ENCODE results near the gene G3BP2.
A peak's percentile ranks its signal among the peaks of the same experiment; 100 is the strongest.
"Not testable (repeated sequence)": the region's sequence is repeated elsewhere in the genome, so short reads cannot be mapped to it uniquely, and the experiment has no call there.

G3BP2 gene

DNA sequence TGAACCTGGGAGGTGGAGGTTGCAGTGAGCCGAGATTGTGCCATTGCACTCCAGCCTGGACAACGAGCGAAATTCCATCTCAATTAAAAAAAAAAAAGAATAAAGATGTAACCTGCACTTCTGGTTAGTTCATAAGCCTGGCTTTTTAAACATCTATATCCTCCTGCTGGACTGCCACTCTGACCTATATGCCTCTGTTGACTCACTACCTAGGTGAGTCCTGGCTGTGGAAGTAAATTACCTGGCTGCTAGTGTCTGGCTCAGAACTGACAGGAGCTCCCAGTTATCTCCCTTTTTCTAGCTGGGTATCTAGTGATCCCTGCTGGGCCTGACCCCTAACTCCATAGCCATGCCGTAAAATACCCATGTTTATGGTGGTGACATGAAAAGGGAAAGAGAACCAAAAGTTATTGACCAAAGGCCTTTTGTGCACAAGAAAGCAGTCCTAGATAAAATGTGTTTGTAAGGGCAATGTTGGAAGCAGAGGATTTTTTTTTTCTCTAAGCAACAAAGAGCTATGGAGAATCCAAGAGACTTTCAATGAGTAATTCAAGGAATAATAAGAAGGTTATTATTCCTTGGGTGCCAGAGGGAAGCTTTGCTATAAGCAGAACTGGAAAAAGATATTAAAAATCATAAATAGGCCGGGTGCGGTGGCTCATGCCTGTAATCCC is 10.4 kb upstream of the G3BP2 start:
- DNase-seq: no peak

DNA sequence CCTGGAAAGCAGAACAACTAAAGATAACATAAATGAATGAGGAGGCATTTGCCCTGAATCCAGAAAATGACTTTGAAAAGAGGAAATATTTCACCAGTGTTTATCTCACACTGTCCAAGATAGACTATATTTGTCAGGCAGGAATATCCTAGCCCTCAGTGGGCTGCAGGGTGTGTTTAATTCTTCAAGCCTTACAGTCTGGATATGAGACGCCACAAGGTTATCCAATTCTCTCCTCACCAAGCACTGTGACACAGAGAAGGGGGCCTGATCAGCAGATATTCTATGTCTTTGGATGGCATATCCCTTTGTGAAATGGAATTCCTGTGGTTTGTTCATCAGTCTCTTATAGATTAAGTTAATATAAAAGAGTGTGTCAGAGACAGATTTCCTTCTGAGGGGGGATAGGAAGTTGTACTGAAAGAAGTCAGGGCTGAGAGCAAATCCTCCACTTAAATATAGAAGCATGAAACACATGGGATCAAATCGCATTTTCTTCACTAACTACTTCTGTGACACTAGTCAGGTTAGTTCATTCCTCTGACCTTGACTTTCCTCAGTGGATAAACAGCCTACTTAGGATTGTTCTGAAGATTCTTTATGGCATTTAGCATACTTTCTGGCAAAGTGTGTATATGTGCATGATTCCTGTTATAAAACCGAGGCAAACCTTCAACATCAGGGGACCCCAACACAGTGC is 6.8 kb upstream of the G3BP2 start:
- no peak for DNase-seq

DNA sequence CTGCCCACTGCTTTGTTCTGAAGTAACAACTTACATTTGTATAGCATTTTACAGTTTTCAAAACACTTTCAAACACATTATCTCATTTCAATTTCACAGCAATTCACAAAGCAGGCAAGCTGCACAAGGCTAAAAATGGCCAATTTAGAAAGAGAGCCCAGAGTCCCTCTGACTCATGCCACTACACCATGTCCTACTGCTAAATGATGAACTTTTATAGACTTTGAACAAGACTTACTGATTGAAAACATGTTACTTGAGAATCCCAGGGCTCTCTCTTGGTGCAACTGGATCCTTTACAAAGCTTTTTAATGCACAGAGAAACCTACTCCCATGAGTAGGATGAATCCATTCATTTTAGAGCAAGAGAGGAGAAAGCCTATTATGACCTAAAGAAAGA is 5.8 kb upstream of the G3BP2 start:
- no peak for DNase-seq

DNA sequence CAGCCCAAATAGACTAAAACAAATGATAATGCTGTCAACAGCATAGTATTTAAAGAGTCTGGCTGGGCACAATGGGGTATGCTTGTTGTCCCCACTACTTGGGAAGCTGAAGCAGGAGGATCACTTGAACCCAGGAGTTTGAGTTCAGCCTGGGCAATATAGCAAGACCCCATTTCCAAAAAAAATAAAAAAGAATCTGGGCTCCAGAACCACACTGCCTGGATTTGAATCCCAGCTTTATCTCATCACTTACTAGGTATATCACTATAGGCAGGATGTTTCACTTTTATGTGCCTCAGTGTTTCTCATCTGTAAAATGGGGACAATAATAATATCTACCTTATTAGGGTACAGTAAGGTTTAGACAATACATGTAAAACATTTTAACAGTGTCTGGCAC is 5.3 kb upstream of the G3BP2 start:
- no peak for DNase-seq

DNA sequence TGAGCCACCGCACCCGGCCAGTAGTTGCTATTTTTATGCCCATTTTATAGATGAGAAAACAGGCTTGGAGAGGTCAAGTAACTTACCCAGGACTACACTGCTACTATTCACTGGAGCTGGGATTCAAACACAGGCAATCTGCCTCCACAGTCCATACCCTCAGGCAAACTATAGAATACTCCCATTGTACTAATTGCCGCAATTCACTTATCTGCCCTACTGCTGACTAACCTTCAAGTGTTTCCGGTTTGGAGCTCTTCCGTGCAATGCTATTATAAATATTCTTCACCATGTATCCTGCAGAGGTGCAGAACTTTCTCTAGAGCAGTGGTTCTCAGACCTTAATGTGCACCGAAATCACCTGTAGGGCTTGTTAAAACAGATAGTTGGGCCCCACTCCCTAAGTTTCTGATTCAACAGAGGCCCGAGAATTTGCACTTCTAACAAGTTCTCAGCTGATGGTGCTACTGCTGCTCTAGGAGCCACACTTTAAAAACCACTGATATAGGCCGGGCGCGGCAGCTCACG is 1.9 kb upstream of the G3BP2 start:
- no peak for DNase-seq

DNA sequence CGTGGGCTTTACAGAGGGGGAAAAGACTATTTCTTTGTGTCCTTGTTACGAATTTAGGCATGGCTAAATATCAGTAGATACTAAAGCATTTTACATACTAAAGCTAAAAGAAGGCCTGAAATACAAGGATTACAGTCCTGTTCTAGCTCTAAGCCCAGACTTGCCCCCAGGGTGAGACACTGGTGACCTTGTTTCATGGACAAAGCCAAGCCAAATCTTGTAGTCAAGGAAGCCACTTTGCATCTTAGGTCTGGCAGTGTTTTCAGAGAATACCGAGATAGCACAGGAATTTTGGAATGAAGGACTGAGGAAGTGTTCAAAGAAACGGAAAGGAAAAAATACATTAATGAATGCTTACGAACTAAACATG is 733 bp upstream of the G3BP2 start:
- DNase-seq: no peak

DNA sequence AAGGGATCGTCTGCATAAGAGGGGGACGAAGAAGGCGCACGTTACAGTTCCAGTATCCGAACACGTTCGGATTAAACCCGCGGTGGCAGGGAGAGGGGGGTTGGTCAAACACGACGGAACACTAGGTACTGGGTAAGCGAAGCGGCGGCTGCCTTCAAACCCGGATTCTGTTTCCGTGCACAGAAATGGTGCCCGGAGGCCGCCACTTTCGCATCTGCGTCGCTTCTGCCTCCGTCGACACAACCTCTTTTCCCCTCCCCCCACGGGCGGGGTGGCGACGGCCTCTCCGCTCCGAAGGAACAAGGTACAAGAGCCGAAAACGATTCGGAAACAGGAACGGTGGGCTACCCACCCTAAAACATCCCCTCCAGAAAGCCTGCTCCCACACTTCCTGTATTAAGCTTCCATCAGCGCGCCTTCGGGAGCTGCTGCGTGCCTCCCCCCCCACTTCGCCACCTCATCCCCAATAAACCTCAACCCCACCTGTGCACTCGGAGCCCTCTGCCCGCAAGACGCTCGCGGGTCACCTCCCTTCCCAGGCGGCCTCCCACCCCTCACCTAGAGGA is 667 bp downstream of the G3BP2 start:
- DNase-seq: peak; percentile 21

DNA sequence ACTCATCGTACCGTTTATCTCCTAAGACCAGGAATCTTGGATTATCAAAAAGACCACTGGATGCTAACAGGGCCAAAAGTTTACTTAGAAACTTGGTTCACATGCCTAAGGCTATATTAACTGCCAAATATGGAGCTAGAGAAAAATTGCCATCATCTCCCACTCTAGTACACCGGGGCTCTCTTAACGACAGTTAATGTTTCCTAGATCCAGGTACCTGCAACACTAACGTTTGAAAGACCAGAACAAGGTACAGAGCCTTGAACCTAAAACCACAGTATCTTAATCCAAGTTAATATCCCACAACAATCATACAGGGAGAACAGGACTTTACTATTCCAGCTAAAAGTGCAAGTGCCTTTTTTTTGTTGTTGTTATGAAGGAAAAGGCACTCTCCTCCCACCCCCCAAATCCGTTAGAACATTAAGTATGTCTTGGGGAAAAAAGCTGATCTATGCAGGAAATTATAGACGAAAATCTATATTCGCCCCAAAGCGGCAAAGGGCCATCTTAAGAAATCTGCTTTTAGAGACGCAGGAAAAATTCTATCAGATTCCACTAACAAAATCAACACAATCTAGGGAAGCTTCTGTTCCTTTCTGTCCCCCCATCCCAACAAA is 1.3 kb downstream of the G3BP2 start:
- DNase-seq: no peak

DNA sequence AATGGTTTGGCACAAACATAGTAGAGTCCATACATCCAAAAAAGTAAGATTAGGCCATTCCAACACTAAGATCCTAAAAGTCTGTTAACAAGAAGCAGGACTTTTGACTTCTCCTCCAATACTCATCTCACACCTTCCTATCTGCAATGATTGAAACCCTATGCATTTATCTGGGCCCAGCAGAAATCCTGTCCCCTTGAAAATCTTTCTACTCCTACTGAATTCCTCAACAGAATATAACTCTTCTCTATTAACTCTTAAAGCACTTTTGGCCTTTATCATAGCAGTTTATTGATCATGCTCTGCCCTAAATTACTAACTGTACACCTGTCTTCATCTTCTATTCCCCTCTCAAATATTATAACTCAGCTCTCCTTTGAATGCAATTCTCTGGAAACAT is 4.6 kb downstream of the G3BP2 start:
- DNase-seq: no peak

DNA sequence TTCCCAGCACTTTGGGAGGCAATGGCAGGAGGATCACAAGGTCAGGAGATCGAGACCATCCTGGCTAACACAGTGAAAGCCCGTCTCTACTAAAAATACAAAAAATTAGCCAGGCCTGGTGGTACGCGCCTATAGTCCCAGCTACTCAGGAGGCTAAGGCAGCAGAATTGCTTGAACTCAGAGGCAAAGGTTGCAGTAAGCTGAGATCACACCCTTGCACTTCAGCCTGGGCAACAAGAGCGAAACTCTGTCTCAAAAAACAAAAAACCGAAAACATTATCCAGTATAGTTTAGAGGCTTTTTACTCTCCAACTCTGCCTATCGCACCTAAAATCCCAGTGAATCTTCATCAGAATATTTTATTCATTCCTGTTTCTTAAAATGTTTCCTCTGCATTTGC is 5.6 kb downstream of the G3BP2 start:
- not testable (repeated sequence) for DNase-seq

DNA sequence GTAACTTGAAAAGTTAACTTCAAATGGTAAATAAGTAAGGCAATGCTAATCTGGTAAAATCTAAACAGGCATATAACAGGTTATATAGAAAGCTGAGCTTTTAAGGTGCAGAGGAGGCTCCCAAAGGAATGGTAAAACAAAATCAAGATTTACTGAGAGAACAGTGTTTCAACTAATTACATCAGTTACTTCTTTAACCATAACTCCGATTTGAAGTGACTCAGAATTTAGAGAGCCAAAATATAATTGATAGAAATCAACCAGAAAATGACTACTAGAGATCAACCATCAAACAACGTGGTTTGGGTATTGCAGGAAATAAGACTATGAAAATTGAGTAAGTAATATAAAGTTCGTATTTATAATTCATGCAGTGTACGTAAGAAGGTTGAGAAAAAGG is 6.9 kb downstream of the G3BP2 start:
- DNase-seq: no peak

DNA sequence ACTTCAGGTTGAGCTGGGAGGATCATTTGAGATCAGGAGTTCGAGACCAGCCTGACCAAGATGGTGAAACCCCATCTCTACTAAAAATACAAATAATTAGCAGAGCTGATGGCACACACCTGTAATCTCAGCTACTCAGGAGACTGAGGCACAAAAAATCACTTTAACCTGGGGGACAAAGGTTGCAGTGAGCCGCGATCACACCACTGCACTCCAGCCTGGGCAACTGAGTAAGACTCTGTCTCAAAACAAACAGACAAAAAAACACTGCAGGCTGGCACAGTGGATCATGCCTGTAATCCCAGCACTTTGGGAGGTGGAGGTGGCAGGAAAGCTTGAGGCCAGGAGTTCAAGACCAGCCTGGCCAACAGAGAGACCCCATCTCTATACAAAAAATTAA is 8.6 kb downstream of the G3BP2 start:
- DNase-seq: not testable (repeated sequence)

DNA sequence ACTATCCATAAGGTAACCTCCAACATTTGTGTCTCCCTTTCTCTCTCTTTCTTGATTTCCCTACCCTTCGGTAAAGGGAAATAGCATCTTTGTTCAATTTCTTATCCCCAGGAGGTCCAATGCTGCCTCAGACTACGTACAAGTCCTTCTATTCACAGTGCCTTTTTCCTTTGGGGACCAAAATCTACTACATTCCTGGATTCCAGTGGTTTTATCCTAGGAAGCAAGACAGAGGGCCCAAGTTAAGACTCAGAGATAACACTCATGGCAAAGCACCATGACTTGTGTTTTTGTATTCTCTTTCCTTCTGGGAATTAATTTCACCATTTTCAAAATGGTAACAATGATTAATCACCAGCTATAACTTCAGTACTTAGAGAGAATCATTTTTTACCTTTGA is 10.6 kb downstream of the G3BP2 start:
- DNase-seq: no peak

DNA sequence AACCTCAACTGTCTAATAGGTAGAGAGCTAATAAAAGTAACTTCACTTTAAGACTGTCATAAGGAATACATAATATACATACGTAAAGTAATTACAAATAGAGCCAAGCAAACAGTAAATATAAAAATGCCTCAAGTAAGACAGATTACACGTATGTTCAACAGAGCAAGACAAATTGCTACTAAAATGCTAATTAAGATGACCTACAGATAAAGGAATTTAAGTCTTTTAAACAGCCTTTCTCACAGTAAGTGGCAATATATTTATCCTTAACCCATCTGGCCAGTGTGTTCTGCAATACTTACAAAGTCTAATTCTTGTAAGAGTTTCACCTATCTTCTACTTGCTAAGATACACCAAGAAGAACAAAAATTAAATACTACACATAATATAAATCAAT is 12.7 kb downstream of the G3BP2 start:
- no peak for DNase-seq

DNA sequence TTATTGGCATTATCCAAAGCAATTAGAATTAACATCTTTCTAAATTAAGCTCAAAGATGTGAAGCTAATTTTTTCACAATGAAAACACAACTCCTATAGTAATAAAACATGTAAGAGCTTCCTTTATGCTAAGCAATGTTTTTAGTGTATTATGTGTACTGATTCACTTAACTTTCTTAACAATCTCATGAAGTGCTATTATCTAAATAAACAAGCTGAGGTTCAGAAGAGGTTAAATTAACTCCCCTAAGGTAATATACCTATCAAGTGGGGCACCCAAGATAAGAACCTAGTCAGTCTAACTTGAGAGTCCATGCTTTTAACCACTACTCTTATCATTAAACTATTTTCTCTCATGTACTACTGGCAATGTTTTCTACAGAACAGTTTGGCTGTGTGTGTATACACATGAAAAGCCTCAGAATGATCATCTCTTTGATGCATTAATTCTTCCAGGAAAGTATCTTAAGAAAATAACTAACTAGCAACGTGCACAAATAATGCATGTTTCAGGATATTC is 13.6 kb downstream of the G3BP2 start:
- DNase-seq: no peak

DNA sequence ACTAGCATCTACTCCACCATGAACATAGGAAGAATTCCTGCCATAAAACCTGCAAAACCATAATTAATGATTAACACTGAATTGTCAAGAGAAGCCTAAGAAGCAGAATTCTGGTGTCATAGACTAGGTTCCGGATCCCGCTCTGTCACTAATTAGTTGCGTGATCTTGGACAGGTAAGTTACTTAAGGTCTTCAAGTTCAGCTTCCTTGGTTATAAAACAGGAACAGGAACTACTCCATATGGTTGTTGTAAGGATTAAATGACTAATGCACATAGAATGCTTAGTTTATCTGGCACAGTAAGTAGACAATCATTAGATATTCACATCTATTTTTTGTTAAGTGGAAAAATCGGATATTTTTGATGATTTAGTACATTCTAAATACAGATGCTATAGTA is 14.3 kb downstream of the G3BP2 start:
- DNase-seq: no peak

DNA sequence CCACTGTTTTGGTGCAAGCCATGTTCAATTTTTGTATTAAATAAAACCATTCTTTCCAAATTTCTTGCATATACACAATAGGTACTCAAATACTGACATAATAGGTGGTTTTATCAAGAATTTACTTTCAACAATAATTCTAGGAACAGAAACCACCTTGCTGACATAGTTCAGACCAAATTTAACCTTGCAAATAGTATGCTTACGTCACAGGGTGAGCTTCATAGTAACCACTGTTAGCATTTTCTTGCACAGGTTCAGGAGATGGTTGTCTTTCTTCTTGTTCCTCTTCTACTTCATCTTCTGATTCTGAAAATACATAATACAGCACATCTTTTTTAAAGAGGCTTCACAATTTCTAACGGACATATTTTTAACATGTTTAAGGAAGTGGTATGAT is 17.6 kb downstream of the G3BP2 start:
- no peak for DNase-seq

DNA sequence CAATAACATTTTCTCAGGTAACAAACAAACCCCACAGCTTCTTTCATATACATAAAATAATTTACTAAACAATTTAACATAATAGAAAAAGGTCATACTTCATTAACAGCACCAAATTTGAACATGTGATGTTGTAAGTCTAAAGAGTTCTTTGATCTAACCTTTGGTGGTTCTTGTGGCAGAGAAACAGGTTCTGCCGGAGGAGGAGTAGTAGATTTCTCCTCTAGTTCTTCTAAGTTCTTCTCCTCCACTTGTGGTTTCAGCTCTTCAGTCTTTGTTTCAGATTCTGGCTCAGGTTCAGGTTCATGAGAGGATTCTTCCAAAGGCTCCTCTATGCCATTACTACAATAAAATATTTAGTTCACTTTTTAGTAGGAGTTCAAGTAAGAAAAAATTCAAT is 18.3 kb downstream of the G3BP2 start:
- no peak for DNase-seq

DNA sequence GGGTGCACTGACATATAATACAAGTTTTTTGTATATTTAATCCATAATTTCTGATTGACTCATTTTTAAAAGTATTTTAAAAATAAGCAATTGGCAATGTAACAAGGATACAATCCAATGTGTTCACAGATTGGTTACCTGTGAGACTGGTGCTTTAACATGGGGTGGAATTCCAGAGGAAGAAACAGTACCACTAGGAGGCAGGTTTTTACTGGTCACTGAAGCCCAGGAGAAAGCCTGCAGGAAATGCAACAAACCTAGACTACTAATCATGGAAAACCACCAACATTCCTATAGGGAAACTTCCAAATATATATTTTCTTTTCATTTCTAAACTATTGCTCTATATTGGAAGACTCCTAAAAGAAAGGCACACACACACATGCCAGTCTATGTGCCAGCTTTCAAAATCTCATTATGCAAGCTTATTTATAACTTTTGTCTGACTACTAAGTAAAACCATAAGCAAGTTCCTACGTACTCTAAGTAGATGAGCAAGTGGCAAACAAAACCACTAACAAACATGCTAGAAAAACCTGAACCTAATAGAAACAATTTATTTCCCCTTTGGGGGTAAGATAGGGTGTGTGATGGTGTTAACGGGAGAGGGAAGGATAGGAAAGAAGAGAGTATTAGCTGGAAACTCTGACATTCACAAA is 19.2 kb downstream of the G3BP2 start:
- DNase-seq: no peak

DNA sequence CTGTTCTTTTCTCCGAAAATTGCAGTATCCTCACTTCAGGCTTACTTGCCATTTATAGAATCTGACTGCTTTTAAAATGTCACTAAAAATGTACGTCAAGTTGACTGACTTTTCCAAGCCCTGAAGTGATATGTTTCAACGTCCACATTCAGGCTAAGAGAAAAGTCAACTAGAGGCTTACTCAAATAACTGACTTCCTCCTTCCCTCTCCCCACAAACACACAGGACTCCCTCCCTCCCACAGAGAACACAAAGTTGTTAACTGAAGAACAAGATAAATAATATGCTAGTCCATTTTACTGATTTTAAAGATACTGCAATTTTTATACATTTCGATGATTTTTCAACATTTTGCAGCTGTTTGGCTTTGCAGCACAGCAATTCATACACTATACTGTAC is 29.1 kb downstream of the G3BP2 start:
- DNase-seq: no peak

DNA sequence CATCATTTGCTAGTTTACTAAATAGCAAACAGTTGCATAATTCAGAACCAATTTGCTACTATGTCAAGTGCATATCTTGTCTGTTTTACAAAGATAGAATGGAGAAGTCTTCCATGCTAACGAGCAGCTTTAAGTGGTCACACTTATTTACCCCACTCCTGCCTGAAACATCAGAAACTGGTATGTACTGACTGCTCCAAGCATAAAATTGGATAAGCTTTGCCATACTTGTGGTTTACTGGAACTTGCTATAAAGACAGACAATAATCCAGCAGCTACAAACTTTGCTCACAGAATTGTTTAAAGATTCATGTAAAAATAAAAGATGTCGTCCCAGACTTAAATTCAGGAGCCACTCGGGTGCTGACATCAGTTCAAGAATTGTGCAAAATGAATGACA is 29.6 kb downstream of the G3BP2 start:
- DNase-seq: no peak

DNA sequence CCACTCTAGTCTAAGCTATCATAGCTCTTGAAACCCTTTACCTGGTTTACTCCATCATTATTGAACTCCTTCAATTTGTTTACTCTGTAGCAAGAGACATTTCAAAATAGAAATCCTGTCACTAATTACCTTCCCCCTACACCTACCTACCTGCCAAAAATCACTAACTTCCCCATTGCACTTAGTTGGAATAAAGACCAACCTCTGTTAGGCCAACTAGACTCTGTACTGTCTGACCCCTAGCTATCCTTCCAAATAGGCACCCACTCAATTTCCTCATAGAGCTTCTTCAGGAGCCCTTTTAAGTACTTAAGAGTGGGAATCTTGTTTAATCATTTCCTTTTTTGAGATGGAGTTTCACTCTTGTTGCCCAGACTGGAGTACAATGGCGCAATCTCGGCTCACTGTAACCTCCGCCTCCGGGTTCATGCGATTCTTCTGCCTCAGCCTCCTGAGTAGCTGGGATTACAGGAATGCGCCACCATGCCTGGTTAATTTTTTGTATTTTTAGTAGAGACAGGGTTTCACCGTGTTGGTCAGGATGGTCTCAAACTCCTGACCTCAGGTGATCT is 34.0 kb downstream of the G3BP2 start:
- DNase-seq: no peak

DNA sequence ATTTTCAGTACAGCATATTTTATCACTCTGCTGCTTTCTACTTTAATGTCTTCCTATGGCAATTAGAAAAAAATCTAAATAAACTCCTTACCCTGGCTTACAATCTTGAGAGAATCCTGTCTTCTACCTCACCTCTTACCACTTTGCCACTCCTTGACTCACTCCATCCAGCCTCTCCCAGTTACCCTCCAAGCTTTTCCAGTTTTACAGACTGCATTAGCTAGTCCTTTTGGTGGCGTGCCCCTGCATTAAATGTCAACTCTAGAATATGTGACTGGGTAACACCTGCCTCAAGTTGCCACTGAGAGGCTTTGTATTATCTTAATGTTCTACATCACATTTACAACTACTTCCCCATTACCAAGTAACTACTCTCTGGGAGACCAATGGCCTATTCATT is 35.4 kb downstream of the G3BP2 start:
- no peak for DNase-seq
